ENCODE data around the gene ANXA6.

DNA sequence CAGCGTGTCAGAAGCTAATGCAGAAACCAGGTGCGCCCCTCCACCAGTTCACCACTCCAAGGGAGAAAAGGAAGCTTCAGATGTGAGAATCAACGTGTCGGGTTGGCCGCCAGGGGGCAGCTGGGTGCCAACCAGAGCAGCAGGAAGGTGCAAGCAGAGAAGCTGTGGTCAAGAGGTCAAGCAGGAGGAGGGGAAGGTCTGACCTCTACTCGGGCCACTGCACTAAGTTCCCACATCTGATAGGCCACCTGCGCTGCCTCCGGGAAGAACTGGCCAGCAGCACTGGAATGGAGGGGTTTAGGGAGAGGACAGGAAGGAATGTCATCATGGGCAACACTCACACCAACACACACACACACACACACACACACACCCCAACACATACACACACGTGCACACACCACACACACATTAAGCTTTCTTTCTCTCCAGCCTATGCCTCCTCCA lies 31.4 kb downstream of the ANXA6 start:
- no peak for TF ChIP-seq POLR2A (IDR thresholded peaks at IDR 0.05; ENCODE audit: low read length)
- TF ChIP-seq GATA1 (IDR thresholded peaks at IDR 0.05; ENCODE audit: low read depth, low read length): no peak
